GM23338 (cell line): ENCODE measurements around the gene ATP10B. TPM values are rescaled to one million over a fixed set of nuclear protein-coding genes. Genes with fewer than 3 reads are reported as not detected.
A peak's percentile ranks its signal among the peaks of the same experiment; 100 is the strongest.

Experiments
- ATAC-seq: fragments of 200-7000 bp; cut with Tn5 transposase; 3 replicates; pipeline ENCODE4 v1.9.1; 2020
- DNase-seq: peaks from one replicate; pipeline ENCODE4 v3.0.0-alpha.2; 2015; ENCODE audit warnings: low spot score
- H2AFZ ChIP-seq: fragments of 200-600 bp; sonication (generic); 2 replicates; pipeline ENCODE4 v1.8.0; 2016; ENCODE audit warnings: antibody characterized with exemption, mild to moderate bottlenecking, moderate library complexity
- H3F3A ChIP-seq: fragments of 200-600 bp; sonication (generic); replicated peaks from 2 replicates; pipeline ENCODE4 v1.8.0; 2017; ENCODE audit warnings: antibody characterized with exemption, mixed run types, low read depth
- H3K27ac ChIP-seq: fragments of 200-600 bp; sonication (generic); 2 replicates; pipeline ENCODE4 v1.6.1; 2016; ENCODE audit warnings: low read depth
- H3K27me3 ChIP-seq: fragments of 200-600 bp; sonication (generic); 2 replicates; pipeline ENCODE4 v1.8.0; 2016; ENCODE audit warnings: mild to moderate bottlenecking, mixed run types, moderate library complexity; ENCODE audit not compliant: insufficient read depth
- H3K36me3 ChIP-seq: fragments of 200-600 bp; sonication (generic); 2 replicates; pipeline ENCODE4 v1.8.0; 2016; ENCODE audit warnings: mild to moderate bottlenecking; ENCODE audit not compliant: insufficient read depth
- H3K4me1 ChIP-seq: fragments of 200-600 bp; sonication (generic); 2 replicates; pipeline ENCODE4 v1.8.0; 2016; ENCODE audit warnings: mild to moderate bottlenecking, moderate library complexity; ENCODE audit not compliant: insufficient read depth
- H3K4me2 ChIP-seq: fragments of 200-600 bp; sonication (generic); 2 replicates; pipeline ENCODE4 v1.7.1; 2017; ENCODE audit warnings: mixed run types
- H3K4me3 ChIP-seq: fragments of 200-600 bp; sonication (generic); 2 replicates; pipeline ENCODE4 v1.6.1; 2016; ENCODE audit warnings: mixed run types
- H3K79me2 ChIP-seq: fragments of 200-600 bp; sonication (generic); replicated peaks from 2 replicates; pipeline ENCODE4 v1.8.0; 2017; ENCODE audit warnings: mild to moderate bottlenecking; ENCODE audit not compliant: insufficient read depth
- H3K9me2 ChIP-seq: fragments of 200-600 bp; sonication (generic); 2 replicates; pipeline ENCODE4 v1.8.0; 2017; ENCODE audit not compliant: insufficient read depth
- H4K20me1 ChIP-seq: fragments of 200-600 bp; sonication (generic); replicated peaks from 2 replicates; pipeline ENCODE4 v1.8.0; 2017; ENCODE audit warnings: mild to moderate bottlenecking; ENCODE audit not compliant: insufficient read depth
- H3K27ac Mint-ChIP-seq: 2 replicates; pipeline ENCODE4 v1.8.0; 2020; ENCODE audit warnings: inconsistent platforms, mild to moderate bottlenecking, moderate library complexity, mixed read lengths
- H3K27me3 Mint-ChIP-seq: 3 replicates; pipeline ENCODE4 v1.8.0; 2022; ENCODE audit warnings: low read depth, mild to moderate bottlenecking, moderate library complexity, mixed read lengths, inconsistent platforms; ENCODE audit not compliant: insufficient read depth, poor library complexity
- H3K36me3 Mint-ChIP-seq: 3 replicates; pipeline ENCODE4 v1.8.0; 2021; ENCODE audit warnings: low read depth, mild to moderate bottlenecking, inconsistent platforms, moderate library complexity, mixed read lengths
- H3K4me1 Mint-ChIP-seq: 3 replicates; pipeline ENCODE4 v1.8.0; 2020; ENCODE audit warnings: mild to moderate bottlenecking, inconsistent platforms, mixed read lengths
- H3K4me3 Mint-ChIP-seq: 3 replicates; pipeline ENCODE4 v1.8.0; 2021; ENCODE audit warnings: moderate library complexity, mild to moderate bottlenecking, inconsistent platforms, mixed read lengths
- H3K9me3 Mint-ChIP-seq: 3 replicates; pipeline ENCODE4 v1.8.0; 2020; ENCODE audit warnings: moderate library complexity, mild to moderate bottlenecking, inconsistent platforms, mixed read lengths
- CREB1 ChIP-seq: fragments of 250-450 bp; sonication (Bioruptor Pico); IDR thresholded peaks from 2 replicates; pipeline ENCODE4 v1.5.0; 2020; ENCODE audit warnings: low read depth, mild to moderate bottlenecking, moderate library complexity
- CTCF ChIP-seq, 2 experiments: fragments of 200-600 bp in 1 of 2; sonication (generic) in 1 of 2; conservative IDR thresholded peaks; 2 replicates each; pipeline versions ENCODE4 v1.5.1 to v1.6.1; 2016 to 2017; ENCODE audit warnings: antibody characterized with exemption in 2 of 2, low read depth in 2 of 2, mild to moderate bottlenecking in 2 of 2, moderate library complexity in 1 of 2
- ETS1 ChIP-seq: IDR thresholded peaks from 2 replicates; pipeline ENCODE4 v1.6.1; 2016; ENCODE audit warnings: antibody characterized with exemption
- EZH2 ChIP-seq: fragments of 200-600 bp; sonication (generic); IDR thresholded peaks from one replicate; pipeline ENCODE4 v1.8.0; 2017; ENCODE audit warnings: antibody characterized with exemption, mild to moderate bottlenecking, low read depth; ENCODE audit not compliant: unreplicated experiment
- EZH2phosphoT487 ChIP-seq: fragments of 200-600 bp; sonication (generic); IDR thresholded peaks from one replicate; pipeline ENCODE4 v1.8.1; 2018; ENCODE audit warnings: antibody characterized with exemption; ENCODE audit not compliant: unreplicated experiment
- JUNB ChIP-seq: IDR thresholded peaks from one replicate; pipeline ENCODE4 v1.6.1; 2016; ENCODE audit warnings: antibody characterized with exemption; ENCODE audit not compliant: unreplicated experiment
- NANOG ChIP-seq: IDR thresholded peaks from 2 replicates; pipeline ENCODE4 v1.6.1; 2016; ENCODE audit warnings: antibody characterized with exemption, borderline replicate concordance
- POLR2AphosphoS5 ChIP-seq: IDR thresholded peaks from 2 replicates; pipeline ENCODE4 v1.6.1; 2016; ENCODE audit warnings: antibody characterized with exemption, low read depth
- REST ChIP-seq: IDR thresholded peaks from one replicate; pipeline ENCODE4 v1.6.1; 2018; ENCODE audit warnings: antibody characterized with exemption; ENCODE audit not compliant: unreplicated experiment
- STAT1 ChIP-seq: IDR thresholded peaks from one replicate; pipeline ENCODE4 v1.6.1; 2016; ENCODE audit warnings: antibody characterized with exemption; ENCODE audit not compliant: unreplicated experiment
- ZNF114 ChIP-seq: fragments of 250-450 bp; sonication (Bioruptor Pico); IDR thresholded peaks from 2 replicates; pipeline ENCODE4 v1.5.0; 2020; ENCODE audit warnings: mild to moderate bottlenecking, moderate library complexity
- ZNF331 ChIP-seq: fragments of 250-450 bp; sonication (Bioruptor Pico); IDR thresholded peaks from 2 replicates; pipeline ENCODE4 v1.5.0; 2020; ENCODE audit warnings: low read depth, mild to moderate bottlenecking, moderate library complexity
- ZNF462 ChIP-seq: fragments of 250-450 bp; sonication (Bioruptor Pico); IDR thresholded peaks from 2 replicates; pipeline ENCODE4 v1.5.0; 2020; ENCODE audit warnings: mild to moderate bottlenecking, moderate library complexity
- polyA plus RNA-seq: library from polyadenylated mRNA; unstranded; fragments of >200 nt; fragmentation: Nextera tagmentation; extraction: Ambion mirVana; gene quantifications from 2 replicates; pipeline ENCODE4 v1.2.1, GENCODE V29; 2016
- total RNA-seq: library from RNA; depleted of rRNA; stranded (reverse); fragments of >200 nt; shearing (Covaris generic); gene quantifications from 2 replicates; pipeline ENCODE4 v1.2.3, GENCODE V29; 2014

Gene ATP10B
- total and polyA plus RNA-seq, 2 experiments from 2014 or later = 0.11 to 0.14 TPM

- H3F3A ChIP-seq = no peaks in the 10 kb centered on the region
- no peaks in the 10 kb centered on the region for H3K27me3 ChIP-seq
- H3K4me2 ChIP-seq = no peak overlapping the region
- H3K4me3 Mint-ChIP-seq = no peak overlapping the region
- no peaks in the 10 kb centered on the region for H4K20me1 ChIP-seq
- ATAC-seq (no peak), DNase-seq (peak; percentile 21)
- no peaks in the 10 kb centered on the region for H3K36me3 ChIP-seq
- H3K27me3 Mint-ChIP-seq = no peaks in the 10 kb centered on the region
- H3K27ac ChIP-seq = no peak overlapping the region
- no peak overlapping the region for H2AFZ ChIP-seq
- H3K9me2 ChIP-seq = no peaks in the 10 kb centered on the region
- no peaks in the 10 kb centered on the region for H3K36me3 Mint-ChIP-seq
- no peak overlapping the region for H3K4me3 ChIP-seq
- H3K4me1 ChIP-seq = peaks cover 5% of the 10 kb centered on the region
- no peak overlapping the region for H3K27ac Mint-ChIP-seq
- H3K4me1 Mint-ChIP-seq = peaks cover 11% of the 10 kb centered on the region; the same call in 2 of the 3 replicates
- H3K79me2 ChIP-seq = no peaks in the 10 kb centered on the region
- TF ChIP-seq STAT1 (no peak), ZNF331 (CRISPR knock-in tag) (no peak), ZNF114 (CRISPR knock-in tag) (no peak), EZH2 (no peak), ETS1 (no peak), ZNF462 (no peak), CREB1 (CRISPR knock-in tag) (no peak), CTCF (conservative IDR thresholded peaks at IDR 0.05; ENCODE audit: low read depth in 2 of 2) (no peak), NANOG (no peak), EZH2phosphoT487 (no peak), JUNB (no peak), REST (no peak), POLR2AphosphoS5 (no peak)
- no peaks in the 10 kb centered on the region for H3K9me3 Mint-ChIP-seq
Observed at GRCh38 chr5:160514866-160515265, 337.1 kb downstream of the ATP10B start.
